ENCODE data around the gene STON2.
A peak's percentile ranks its signal among the peaks of the same experiment; 100 is the strongest.
"Not testable (repeated sequence)": the region's sequence is repeated elsewhere in the genome, so short reads cannot be mapped to it uniquely, and the experiment has no call there.

STON2 gene

DNA sequence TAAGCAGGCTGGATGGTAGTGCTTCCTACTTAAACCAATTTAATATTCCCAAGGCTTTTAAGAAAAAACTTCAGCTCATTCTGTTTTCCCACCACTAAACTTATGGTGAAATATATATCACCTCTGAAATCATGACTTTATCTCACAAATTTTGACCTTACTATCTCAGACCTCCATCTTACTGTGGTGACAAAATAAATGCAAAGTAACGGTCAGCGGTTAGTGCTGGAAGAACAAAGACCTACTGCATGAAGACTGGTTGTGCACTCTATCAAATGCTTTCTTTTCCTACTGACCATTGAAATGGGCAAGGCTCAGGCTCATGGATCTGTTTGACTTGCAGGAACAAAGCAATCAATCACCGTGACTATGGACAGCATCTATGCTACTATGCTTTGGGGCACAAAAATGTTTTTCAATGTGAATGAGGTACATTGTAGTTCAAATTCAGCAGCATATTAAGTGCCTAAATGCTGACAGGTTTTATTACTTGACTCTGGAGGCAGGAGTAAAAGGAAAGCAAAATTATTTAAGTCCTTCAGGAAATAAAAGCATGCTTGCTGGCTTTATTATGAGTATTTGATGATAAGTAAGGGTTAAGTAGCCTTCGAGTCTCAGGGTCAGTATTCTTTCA, 136.2 kb downstream of the STON2 start:
- FAIRE-seq = no peak

DNA sequence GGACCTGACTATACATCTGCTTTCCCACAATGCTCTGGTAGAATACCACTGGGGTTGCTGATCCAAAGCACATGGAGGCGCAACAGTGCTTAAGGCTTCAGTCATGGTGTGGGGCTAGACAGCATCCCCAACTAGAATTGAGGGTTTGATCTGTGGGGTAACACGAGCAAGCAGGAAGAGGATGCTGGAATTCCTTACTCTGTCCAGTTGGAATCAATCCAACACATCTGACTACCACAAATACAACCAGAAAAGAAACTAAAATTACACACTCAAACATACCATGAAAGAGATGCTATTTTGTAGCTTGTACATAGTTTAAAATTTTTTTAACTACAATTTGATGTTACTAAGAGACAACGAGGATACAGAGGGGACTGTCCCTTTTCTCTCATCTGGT, 138.9 kb downstream of the STON2 start:
- FAIRE-seq = no peak

DNA sequence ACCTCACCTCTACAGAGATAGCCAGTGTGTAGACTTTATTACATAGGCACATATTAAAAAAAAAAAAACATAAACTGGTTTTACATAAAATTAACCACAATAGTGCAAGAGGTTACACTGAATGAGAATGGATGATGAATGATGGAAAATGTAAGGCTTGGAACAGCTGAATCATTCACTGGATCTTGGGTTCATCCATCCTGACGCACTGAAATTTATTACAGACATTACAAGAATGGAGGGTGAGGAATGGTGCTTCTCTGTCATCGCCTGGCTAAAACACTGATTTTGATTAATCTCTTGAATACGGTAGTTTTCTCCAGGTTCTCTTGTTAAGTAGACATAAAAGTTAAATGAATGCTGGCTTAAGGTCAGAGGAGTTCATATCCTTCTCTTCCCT, 139.4 kb downstream of the STON2 start:
- no peak for FAIRE-seq

DNA sequence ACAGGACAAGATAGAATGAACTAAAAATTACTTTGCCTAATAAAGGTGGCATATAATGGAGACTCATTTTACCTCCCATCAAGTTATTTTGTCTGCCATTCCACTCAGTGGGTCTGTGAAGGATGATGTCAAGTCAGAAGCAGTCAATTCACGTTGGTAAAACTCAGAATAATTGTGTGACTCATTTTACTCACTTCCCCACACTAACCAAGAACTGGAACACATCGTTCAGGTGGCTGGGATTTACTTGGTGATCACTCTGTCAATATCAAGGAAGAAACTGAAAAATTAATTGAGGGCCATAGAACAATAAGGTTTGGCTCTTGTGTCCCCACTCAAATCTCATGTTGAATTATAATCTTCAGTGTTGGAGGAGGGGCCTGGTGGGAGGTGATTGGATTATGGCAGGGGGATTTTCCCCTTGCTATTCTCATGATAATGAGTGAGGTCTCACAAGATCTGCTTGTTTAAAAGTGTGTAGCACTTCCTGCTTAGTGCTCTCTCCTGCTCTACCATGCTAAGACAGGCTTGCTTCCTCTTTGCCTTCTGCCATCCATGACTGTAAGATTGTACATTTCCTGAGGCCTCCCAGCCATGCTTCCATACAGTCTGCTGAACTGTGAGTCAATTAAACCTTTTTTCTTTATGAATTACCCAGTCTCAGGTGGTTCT, 143.7 kb downstream of the STON2 start:
- FAIRE-seq = no peak

DNA sequence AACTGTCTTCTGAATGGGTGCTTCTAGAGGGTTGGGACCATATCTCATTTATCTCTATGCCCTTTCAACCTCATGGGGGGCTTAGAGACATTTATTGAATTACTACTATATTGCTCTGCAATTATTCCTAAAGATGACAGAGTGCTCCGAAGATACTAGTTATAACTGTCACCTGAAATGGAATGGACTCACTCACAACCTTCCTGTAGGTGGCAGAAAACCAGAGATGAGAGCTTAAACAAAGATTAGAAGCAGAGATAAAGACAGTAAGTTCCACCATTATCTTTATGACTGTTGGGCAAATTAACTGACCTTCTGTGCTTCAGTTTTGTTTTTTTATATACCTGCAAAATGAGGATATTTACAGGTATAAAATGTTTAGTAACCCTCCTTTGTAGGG, 147.8 kb downstream of the STON2 start:
- no peak for FAIRE-seq

DNA sequence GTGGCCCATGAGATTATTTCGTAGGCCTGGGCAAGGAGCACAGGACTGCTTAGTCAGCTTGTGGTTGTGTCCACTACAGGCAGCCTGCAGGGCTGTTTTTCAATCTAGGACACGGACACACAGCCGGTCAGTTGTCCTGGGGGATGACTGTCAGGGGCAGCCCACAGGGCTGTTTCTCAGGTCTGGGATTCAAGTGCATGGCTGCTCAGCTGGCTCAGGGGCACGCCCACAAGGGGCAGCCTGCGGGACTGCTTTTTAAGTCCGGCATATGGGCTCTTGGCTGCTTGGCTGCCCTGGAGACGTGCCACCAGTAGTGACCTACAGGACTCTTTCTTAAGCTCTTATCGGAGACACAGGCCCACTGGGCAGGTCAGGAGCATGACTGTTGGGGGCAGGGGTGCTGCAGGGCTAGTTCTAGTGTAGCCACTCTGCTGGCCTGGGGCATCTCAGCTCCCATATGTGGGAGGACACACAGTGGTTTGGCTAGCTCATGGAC, 152.8 kb downstream of the STON2 start:
- FAIRE-seq = no peak

DNA sequence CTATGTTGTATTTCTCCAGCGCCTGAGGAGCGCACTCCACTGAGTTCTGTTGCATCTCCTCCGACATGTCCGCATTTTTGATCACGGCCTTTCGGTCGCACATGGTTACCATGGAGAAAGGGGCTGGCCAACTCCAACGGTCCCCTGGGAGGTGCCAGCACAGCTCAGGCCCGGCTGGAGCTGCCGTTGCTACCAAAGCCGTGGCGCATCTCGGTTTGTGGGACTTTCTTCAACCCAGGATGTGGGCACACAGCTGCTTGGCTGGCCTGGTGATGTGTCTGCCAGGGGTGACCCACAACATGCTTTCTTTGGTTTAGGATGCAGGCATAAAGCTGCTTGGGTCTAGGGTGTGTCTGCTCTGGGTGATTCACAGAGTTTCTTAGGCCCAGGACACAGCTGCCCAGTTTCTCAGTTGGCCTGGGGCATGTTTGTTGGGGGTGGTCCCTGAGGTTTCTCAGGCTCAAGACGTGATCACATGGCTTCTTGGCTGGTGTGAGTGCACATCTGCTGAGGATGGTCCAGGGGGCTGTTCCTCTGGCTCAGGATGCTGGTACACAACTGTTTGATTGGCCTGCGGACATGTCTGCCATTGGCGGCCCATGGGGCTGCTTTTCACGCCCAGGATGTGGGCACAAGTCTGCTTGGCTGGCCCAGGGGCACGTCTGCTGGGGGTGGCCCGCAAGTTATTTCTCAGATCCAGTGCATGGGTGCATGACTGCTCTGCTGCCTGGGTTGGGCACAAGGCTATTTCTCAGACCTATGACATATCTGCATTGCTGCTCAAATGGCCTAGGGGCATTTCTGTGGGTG, 153.5 kb downstream of the STON2 start:
- FAIRE-seq = no peak

DNA sequence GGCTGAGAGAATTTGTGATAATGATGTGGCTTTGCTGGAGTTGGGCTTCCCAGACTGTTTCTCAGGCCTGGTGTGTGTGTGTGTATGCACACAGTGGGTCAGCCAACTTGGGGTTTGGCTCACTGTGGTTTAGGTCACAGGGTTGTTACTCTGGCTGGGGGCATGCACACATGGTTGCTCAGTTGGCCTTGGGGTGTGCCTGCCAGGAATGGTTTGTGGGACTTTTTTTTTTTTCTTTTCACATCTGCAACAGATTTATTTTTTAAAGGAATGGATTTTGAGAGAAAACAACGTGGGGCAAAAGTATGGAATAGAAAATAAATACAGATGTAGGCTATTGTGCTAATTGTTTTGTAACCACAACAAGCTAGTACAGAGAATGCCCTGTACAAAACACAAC, 154.4 kb downstream of the STON2 start:
- no peak for FAIRE-seq

DNA sequence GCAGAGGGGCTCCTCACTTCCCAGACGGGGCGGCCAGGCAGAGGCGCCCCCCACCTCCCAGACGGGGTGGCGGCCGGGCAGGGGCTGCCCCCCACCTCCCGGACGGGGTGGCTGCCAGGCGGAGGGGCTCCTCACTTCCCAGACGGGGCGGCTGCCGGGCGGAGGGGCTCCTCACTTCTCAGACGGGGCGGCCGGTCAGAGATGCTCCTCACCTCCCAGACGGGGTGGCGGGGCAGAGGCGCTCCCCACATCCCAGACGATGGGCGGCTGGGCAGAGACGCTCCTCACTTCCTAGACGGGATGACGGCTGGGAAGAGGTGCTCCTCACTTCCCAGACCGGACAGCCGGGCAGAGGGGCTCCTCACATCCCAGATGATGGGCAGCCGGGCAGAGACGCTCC, 155.7 kb downstream of the STON2 start:
- FAIRE-seq = not testable (repeated sequence)

DNA sequence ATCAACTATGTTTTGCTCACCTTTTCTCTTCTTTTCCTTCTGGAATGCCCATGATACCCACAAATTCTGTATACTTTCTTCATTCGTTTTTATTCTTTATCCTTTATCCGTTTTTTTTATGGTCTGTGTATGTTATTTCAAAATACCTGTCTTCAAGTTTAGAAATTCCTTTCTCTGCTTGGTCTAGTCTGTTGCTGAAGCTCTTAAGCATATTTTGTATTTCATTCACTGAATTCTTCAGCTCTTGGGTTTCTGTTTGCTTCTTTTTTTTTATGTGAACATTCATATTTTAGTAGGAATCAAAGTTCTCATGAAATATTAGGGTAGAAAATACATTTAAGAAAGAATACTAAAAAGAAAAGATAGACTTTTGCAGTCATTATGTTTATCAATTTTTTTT, 156.6 kb downstream of the STON2 start:
- FAIRE-seq = no peak

DNA sequence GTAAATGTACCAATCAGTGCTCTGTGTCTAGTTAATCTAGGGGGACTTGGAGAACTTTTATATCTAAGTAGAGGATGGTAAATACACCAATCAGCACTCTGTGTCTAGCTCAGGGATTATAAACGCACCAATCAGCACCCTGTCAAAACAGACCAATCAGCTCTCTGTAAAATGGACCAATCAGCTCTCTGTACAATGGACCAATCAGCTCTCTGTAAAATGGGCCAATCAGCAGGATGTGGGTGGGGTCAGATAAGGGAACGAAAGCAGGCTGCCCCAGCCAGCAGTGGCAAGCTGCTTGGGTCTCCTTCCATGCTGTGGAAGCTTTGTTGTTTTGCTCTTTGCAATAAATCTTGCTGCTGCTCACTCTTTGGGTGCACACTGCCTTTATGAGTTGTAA, 163.3 kb downstream of the STON2 start:
- FAIRE-seq = not testable (repeated sequence)

DNA sequence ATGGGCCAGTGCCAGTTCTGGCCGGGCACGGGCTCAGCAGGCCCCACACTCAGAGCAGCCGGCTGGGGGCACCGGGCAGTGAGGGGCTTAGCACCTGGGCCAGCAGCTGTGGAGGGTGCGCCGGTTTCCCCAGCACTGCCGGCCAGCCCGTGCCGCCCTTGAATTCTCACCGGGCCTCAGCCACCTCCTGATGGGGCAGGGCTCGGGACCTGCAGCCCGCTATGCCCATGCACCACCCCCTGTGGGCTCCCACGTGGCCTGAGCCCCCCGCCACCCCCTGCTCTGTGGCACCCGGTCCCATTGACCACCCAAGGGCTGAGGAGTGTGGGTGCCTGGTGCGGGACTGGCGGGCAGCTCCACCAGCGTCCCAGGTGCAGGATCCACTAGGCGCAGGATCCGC, 164.0 kb downstream of the STON2 start:
- FAIRE-seq = no peak

DNA sequence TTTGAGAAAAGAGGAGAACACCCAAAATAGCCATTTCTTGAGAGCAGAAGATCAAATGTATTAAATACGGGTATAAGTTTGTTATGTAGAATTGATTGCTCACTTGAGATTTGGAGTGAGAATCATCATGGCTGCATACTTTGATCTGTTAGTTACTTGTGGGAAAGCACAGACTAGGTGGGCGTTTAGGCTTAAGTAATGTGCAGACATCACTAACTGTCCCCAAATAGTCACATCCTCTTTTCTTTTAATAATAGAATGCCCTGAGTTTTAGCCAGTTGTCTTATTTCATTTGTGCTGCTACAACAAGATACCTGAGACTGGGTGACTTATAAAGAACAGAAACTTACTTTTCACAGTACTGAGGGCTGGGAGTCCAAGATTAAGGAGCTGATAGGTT, 165.0 kb downstream of the STON2 start:
- FAIRE-seq = no peak

DNA sequence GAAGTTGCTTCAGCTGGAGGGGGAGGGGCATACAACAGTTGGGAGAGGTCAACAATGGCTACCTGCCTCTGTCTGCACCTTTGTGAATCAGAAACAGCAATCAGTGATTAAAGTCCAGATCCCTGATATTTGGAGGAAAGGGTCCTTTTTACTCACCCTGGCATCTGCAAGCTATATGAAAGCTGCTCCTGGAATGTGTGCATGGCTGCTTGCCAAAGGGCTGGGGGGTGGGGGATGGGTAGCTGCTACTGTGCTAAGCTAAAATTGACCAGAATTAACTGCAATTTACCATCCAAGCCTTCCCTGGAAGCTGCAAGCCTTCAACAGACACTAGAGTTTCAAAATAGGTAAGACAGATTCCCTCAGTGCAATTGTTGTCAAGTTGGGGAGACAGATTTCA, 165.8 kb downstream of the STON2 start:
- no peak for FAIRE-seq

DNA sequence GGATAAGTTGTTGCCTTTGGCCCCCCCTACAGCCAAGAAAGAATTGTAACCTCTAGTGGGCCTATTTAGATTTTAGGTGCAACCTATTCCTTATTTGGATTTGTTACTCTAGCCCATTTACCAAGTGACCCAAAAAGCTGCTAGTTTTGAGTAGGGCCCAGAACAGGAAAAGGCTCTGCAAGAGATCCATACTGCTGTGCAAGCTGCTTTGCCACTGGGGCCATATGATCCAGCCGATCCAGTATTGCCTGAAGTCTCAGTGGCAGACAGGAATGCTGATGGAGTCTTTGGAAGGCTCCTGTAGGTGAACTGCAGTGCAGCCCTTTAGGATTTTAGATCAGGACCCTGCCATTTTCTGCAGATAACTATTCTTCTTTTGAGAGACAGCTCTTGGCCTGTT, 166.5 kb downstream of the STON2 start:
- FAIRE-seq = no peak

DNA sequence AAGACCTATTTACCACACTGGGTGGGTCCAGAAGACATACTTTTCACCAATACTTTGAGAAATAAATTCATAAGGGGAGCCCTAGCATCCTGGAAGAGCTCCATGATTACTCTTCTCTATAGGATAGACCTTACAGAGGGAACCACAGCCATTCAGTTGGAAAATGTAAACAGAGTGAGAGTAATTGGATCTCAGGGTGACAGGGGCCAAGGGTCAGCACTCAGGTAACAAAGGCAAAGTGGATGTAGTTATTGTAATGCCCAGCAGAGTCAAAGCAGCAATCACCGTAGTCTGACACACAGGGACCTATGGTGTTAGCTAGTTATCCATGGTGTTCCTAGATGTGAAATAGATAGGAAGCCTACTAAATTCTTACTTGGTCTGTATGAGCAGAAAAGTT, 168.6 kb downstream of the STON2 start:
- no peak for FAIRE-seq

DNA sequence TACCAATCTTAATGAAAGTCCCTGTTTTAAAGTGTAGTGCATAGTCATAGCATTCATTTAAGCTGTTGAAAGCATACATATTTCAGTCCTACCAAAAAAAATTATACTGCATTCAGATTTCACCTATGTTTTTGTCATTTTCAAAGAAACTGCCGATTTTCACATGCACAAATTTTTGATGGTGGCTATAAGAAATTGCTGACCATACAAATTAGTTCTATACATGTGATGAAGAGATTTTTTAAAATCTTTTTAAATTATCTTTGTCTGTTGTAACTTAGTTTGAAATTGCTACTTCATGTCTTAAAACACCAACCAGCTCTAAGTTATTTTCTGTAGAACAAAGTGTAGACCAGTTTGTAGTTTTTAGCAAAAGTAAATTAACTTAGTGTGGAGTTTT, 175.9 kb downstream of the STON2 start:
- FAIRE-seq = no peak

DNA sequence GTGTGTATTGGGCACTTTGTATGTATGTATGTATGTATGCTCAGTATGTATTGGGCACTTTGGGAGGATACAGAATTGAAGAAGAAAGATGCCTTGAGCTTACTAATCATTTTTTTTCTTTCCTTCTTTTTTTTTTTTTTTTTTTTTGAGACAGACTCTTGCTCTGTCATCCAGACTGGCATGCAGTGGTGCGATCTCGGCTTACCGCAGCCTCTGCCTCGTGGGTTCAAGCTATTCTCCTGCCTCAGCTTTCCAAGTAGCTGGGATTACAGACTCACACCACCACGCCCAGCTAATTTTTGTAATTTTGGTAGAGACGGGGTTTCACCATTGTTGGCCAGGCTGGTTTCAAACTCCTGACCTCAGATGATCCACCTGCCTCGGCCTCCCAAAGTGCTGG, 176.3 kb downstream of the STON2 start:
- FAIRE-seq = not testable (repeated sequence)

DNA sequence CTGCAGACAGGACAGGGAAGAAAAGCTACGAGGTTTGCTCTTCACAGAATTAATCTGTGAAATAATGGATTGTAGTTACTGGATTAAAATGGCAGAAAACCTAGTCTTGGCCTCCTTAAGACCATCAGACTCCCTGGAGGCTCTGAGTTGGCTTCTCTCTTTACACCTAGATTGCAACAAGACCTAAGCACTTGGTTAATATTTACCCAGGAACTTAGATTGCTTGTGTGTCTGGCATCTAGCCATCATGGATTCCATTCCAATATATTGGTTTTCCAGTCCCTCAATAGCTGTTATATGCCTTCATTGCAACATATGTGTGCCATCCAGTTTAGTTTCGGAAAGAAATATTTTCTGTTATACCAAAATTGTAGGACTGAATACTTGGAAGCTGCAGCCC, 177.4 kb downstream of the STON2 start:
- FAIRE-seq = no peak

DNA sequence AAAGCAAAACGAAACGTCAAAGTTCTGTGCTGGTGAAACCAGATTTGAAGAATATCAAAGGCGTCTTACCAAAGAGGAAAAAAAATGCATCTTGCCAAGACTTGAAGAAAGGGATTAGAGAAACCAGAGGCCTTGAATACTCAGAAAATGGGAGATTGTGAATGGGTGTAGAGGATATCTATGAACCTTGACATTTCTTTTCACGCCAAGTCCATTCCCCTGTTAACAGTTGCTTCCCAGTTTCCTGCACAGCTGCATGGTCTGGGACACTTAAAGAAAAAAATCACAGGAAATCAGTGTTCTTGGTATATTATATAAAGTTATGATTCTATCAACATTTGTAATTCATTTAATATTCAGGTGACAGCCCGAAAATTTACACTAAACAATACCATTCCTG, 178.0 kb downstream of the STON2 start:
- FAIRE-seq = no peak

DNA sequence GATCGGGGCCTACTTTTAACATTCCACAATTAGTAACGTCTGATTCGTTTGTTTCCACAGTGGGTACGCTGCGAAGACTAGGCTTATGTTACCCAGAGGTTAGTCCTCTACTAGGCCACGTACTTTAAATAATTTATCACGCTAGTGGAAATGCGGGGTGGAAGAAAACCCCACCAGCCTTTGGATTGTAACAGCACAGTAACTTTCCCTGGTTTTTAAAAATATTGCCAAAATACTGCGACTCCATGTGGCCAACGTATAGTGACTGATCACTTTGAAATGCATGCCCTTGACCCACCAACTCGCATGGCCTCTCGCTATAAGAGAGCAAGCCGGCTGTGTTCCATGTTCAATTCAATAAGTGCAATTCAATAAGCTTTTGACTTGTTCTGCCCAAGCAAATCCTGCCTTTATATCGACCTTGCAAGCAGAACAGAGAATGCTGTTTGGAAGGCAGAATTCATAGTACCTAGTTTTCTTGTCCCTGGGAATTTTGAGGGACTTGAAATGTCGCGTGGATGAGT, 178.5 kb downstream of the STON2 start:
- no peak for FAIRE-seq

DNA sequence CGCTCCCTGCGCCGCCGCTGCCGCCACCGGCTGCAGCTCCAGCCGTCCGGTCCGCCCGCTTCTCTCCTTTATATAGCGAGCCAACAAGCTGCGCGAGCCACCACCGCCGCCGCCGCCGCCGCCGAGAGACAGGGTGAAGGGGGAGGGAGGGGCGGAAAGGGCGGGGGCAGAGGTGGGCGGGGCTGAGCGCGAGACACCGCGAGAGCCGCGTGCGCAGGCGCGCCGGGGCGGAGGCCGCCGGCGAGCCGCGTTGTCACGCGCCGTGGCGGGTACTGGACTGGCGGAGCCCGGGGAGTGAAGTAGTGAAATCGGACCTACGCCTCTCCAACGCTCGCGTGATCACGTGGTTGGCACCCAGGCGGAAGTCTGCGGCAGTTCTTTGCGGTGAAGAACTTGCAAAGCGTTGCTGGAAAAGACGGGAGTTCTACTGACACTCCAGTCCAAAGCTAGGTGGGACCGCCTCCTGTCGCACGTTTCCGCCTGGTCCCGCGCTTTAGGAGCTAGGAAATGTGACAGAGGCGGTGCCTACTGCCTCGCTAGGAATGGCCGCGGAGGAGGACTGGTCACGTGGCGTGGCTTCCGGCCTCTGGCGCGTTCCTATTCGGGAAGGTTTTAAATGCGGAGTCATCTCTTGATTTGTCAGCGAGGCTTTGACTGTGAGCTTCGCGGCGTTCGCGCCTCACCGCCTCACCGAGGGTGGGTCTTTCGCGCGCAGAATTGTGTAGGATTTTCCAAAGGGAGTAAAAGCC, 179.1 kb downstream of the STON2 start, which contains the start of gene GTF2A1:
TSS of gene GTF2A1 (minus strand) at position 130 of the 749 bp plus-strand sequence. CDS start 441 bp downstream, outside the sequence.
- FAIRE-seq = peak; percentile 79

DNA sequence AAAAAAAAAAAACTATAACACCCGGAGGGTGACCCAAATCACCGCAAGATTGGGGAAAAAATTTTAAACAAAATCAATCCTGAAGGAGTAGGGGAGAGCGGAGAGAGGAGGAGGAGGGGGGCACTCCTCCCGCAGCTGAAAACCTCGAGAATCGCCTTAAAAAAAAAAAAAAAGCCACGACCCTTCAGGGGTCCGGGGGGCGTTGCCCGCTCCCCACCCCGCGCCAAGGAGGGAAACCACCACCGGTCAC, 179.6 kb downstream of the STON2 start:
- no peak for FAIRE-seq

Data from TTC549 (cell line).